Measurements from ENCODE around the gene KCNC3. TPM values are rescaled to one million over a fixed set of nuclear protein-coding genes. Genes with fewer than 3 reads are reported as not detected.

Gene KCNC3
- total and polyA plus RNA-seq, 2 of the 13 experiments (the other 11 are each of a cell fraction or from before 2014, with no cell fraction given) = 0.29 to 1.7 TPM

DNA sequence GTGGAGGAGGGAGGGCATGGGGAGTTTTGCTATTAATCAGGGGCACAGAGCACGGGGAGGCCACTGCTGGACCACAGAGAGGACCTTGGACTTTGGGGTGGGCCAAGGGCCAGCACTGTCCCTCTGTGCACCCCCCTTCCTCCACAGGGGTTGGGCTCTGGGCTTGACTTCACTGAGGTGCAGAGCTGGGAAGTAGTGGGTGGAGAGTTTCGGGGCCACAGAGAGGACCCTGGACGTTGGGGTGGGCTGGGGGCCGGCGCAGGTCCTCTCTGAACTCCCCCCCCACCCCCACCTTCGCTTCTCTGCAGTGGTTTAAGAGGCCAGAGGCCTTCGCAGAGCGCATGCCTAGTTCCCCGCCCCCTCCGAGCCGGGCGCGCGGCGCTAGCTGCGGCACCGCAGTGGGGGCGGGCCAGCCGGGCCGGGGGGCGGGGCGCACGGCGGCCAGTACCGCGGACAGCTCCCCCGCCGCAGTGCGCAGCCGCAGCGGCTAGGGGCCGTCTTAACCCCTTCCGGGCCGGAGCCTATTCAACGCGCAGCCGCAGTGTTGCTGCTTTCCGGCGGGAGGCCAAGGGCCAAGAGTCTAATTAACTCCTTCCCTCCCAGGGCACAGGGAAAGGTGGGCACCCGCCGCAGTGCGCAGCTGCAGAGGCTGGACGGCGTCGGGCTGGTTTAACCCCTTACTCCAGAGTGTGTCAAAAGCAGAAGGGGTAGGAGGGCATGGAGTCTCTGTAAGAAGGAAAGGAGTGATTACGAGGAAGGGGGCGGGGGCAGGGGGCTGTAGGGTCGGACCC lies 3.7 kb downstream of the KCNC3 start (continued):
- TF ChIP-seq ZNF761 (CRISPR knock-in tag; conservative IDR thresholded peaks at IDR 0.05) (no peak), ZNF282 (IDR thresholded peaks at IDR 0.05; ENCODE audit: partially characterized antibody) (no peak), RBFOX2 (IDR thresholded peaks at IDR 0.05; ENCODE audit: low read depth, low read length) (peak; percentile 33; the same call in 1 of the 2 replicates), ZNF10 (CRISPR knock-in tag; IDR thresholded peaks at IDR 0.05; ENCODE audit: borderline replicate concordance, low read depth) (no peak), ZNF615 (CRISPR knock-in tag; IDR thresholded peaks at IDR 0.05; ENCODE audit: borderline replicate concordance) (no peak), KLF15 (CRISPR knock-in tag; IDR thresholded peaks at IDR 0.05; ENCODE audit: borderline replicate concordance) (0 out of 2 replicates have a peak, but pooled peaks have one; percentile 51), TP53 (CRISPR knock-in tag; conservative IDR thresholded peaks at IDR 0.05) (no peak), SOX13 (IDR thresholded peaks at IDR 0.05) (no peak), SOX13 (CRISPR knock-in tag; conservative IDR thresholded peaks at IDR 0.05 in 1 of 2, IDR thresholded peaks at IDR 0.05 in 1 of 2) (0 out of 4 replicates have a peak, but pooled peaks of 1 of the 2 experiments have one; percentile 12), ZNF160 (CRISPR knock-in tag; IDR thresholded peaks at IDR 0.05) (peak; percentile 93), ZBTB7B (CRISPR knock-in tag; IDR thresholded peaks at IDR 0.05) (no peak), ZNF790 (CRISPR knock-in tag; IDR thresholded peaks at IDR 0.05; ENCODE audit: borderline replicate concordance) (peak; percentile 97; the same call in 1 of the 2 replicates), GABPB1 (CRISPR knock-in tag; IDR thresholded peaks at IDR 0.05) (peak; percentile 69; the same call in 1 of the 2 replicates)
- TF ChIP-seq, protein P1, sequence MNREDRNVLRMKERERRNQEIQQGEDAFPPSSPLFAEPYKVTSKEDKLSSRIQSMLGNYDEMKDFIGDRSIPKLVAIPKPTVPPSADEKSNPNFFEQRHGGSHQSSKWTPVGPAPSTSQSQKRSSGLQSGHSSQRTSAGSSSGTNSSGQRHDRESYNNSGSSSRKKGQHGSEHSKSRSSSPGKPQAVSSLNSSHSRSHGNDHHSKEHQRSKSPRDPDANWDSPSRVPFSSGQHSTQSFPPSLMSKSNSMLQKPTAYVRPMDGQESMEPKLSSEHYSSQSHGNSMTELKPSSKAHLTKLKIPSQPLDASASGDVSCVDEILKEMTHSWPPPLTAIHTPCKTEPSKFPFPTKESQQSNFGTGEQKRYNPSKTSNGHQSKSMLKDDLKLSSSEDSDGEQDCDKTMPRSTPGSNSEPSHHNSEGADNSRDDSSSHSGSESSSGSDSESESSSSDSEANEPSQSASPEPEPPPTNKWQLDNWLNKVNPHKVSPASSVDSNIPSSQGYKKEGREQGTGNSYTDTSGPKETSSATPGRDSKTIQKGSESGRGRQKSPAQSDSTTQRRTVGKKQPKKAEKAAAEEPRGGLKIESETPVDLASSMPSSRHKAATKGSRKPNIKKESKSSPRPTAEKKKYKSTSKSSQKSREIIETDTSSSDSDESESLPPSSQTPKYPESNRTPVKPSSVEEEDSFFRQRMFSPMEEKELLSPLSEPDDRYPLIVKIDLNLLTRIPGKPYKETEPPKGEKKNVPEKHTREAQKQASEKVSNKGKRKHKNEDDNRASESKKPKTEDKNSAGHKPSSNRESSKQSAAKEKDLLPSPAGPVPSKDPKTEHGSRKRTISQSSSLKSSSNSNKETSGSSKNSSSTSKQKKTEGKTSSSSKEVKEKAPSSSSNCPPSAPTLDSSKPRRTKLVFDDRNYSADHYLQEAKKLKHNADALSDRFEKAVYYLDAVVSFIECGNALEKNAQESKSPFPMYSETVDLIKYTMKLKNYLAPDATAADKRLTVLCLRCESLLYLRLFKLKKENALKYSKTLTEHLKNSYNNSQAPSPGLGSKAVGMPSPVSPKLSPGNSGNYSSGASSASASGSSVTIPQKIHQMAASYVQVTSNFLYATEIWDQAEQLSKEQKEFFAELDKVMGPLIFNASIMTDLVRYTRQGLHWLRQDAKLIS (CRISPR knock-in tag; IDR thresholded peaks at IDR 0.05) = no peak
- TF ChIP-seq, protein P2, sequence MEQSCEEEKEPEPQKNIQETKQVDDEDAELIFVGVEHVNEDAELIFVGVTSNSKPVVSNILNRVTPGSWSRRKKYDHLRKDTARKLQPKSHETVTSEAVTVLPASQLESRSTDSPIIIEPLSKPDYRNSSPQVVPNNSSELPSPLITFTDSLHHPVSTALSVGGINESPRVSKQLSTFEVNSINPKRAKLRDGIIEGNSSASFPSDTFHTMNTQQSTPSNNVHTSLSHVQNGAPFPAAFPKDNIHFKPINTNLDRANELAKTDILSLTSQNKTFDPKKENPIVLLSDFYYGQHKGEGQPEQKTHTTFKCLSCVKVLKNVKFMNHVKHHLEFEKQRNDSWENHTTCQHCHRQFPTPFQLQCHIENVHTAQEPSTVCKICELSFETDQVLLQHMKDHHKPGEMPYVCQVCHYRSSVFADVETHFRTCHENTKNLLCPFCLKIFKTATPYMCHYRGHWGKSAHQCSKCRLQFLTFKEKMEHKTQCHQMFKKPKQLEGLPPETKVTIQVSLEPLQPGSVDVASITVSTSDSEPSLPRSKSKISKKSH (CRISPR knock-in tag; IDR thresholded peaks at IDR 0.05; ENCODE audit: borderline replicate concordance) = no peak; the same call in 1 of the 2 replicates
- TF ChIP-seq, protein P3, sequence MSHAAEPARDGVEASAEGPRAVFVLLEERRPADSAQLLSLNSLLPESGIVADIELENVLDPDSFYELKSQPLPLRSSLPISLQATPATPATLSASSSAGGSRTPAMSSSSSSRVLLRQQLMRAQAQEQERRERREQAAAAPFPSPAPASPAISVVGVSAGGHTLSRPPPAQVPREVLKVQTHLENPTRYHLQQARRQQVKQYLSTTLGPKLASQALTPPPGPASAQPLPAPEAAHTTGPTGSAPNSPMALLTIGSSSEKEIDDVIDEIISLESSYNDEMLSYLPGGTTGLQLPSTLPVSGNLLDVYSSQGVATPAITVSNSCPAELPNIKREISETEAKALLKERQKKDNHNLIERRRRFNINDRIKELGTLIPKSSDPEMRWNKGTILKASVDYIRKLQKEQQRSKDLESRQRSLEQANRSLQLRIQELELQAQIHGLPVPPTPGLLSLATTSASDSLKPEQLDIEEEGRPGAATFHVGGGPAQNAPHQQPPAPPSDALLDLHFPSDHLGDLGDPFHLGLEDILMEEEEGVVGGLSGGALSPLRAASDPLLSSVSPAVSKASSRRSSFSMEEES (CRISPR knock-in tag; IDR thresholded peaks at IDR 0.05) = peak; percentile 67; the same call in 1 of the 2 replicates
- TF ChIP-seq, protein P4, sequence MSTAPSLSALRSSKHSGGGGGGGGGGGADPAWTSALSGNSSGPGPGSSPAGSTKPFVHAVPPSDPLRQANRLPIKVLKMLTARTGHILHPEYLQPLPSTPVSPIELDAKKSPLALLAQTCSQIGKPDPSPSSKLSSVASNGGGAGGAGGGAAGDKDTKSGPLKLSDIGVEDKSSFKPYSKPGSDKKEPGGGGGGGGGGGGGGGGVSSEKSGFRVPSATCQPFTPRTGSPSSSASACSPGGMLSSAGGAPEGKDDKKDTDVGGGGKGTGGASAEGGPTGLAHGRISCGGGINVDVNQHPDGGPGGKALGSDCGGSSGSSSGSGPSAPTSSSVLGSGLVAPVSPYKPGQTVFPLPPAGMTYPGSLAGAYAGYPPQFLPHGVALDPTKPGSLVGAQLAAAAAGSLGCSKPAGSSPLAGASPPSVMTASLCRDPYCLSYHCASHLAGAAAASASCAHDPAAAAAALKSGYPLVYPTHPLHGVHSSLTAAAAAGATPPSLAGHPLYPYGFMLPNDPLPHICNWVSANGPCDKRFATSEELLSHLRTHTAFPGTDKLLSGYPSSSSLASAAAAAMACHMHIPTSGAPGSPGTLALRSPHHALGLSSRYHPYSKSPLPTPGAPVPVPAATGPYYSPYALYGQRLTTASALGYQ (CRISPR knock-in tag; IDR thresholded peaks at IDR 0.05) = 0 out of 2 replicates have a peak, but pooled peaks have one; percentile 38
- TF ChIP-seq, protein P5, sequence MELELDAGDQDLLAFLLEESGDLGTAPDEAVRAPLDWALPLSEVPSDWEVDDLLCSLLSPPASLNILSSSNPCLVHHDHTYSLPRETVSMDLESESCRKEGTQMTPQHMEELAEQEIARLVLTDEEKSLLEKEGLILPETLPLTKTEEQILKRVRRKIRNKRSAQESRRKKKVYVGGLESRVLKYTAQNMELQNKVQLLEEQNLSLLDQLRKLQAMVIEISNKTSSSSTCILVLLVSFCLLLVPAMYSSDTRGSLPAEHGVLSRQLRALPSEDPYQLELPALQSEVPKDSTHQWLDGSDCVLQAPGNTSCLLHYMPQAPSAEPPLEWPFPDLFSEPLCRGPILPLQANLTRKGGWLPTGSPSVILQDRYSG (CRISPR knock-in tag; IDR thresholded peaks at IDR 0.05) = peak; percentile 78; the same call in 1 of the 2 replicates

Measured in HepG2 (cell line).